Measurements from ENCODE around the gene TBC1D9. TPM values are rescaled to one million over a fixed set of nuclear protein-coding genes. Genes with fewer than 3 reads are reported as not detected.

Gene TBC1D9
- total and polyA plus RNA-seq, 7 donors = 5.4 to 10.2 (median 8.2) TPM

DNA sequence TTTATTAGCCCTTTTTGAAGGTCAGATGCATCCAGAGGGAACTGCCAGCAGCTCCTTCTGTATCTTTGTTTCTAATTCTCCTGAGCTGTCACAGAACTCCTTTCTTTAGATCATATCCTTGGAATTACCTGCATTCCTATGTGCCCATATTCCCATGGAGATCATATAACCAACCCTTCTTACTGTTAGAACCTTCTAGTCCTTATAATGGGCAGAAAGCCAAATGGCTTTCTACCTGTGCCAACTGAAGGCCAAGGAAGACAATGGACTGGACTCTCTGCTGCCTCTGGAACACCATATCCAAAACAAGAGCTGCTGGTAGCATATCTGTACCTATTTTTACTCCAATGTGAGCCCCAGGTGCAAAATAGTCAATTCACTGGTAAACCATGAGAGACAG lies 60.7 kb downstream of the TBC1D9 start:
- Histone ChIP-seq H3K36me3 (no peaks in the 10 kb centered on the region), H3K9me3 (no peaks in the 10 kb centered on the region), H3K27me3 (no peaks in the 10 kb centered on the region), H3K27ac (no peak overlapping the region), H3K4me1 (peaks cover 0 to 7% (median 3%) of the 10 kb centered on the region in 4 donors), H3K4me3 (no peak overlapping the region)
- DNase-seq = no peak
- intact Hi-C loops (cut with DNase I) = no loop called here
- TF ChIP-seq POLR2A (IDR thresholded peaks at IDR 0.05) (no peak), EP300 (IDR thresholded peaks at IDR 0.05) (no peak), POLR2AphosphoS5 (IDR thresholded peaks at IDR 0.05) (no peak)
- TF ChIP-seq, protein P1, sequence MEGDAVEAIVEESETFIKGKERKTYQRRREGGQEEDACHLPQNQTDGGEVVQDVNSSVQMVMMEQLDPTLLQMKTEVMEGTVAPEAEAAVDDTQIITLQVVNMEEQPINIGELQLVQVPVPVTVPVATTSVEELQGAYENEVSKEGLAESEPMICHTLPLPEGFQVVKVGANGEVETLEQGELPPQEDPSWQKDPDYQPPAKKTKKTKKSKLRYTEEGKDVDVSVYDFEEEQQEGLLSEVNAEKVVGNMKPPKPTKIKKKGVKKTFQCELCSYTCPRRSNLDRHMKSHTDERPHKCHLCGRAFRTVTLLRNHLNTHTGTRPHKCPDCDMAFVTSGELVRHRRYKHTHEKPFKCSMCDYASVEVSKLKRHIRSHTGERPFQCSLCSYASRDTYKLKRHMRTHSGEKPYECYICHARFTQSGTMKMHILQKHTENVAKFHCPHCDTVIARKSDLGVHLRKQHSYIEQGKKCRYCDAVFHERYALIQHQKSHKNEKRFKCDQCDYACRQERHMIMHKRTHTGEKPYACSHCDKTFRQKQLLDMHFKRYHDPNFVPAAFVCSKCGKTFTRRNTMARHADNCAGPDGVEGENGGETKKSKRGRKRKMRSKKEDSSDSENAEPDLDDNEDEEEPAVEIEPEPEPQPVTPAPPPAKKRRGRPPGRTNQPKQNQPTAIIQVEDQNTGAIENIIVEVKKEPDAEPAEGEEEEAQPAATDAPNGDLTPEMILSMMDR (IDR thresholded peaks at IDR 0.05) = no peak

DNA sequence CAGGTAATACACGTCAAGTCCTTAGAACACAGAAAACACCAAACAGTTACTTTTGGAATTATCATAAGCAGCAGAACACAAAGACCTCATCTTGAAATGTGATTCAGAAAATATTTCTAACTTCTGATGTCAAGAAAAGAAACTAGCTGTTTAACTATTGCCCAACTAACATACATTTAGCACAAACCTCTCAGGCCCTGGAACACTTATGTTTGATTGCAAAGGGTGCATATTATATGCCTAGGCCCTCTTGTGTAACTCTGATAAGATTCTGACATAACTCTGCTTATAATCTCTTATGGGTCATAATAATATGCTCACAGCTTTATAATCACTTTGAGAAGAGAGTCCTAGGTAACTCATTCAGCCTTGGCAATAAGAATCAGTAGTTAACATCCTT lies 62.6 kb downstream of the TBC1D9 start:
- Histone ChIP-seq H3K4me1 (peaks cover 0 to 7% (median 3%) of the 10 kb centered on the region in 4 donors), H3K36me3 (no peaks in the 10 kb centered on the region), H3K4me3 (no peak overlapping the region), H3K27ac (no peak overlapping the region), H3K9me3 (no peaks in the 10 kb centered on the region), H3K27me3 (no peaks in the 10 kb centered on the region)
- TF ChIP-seq, protein P1 (IDR thresholded peaks at IDR 0.05) = no peak
- TF ChIP-seq POLR2A (IDR thresholded peaks at IDR 0.05) (no peak), POLR2AphosphoS5 (IDR thresholded peaks at IDR 0.05) (no peak), EP300 (IDR thresholded peaks at IDR 0.05) (no peak)
- intact Hi-C loops (cut with DNase I) = no loop called here
- no peak for DNase-seq
- WGBS, 2 donors = 92% methylated on average over 1 of the region's 1 CpG

DNA sequence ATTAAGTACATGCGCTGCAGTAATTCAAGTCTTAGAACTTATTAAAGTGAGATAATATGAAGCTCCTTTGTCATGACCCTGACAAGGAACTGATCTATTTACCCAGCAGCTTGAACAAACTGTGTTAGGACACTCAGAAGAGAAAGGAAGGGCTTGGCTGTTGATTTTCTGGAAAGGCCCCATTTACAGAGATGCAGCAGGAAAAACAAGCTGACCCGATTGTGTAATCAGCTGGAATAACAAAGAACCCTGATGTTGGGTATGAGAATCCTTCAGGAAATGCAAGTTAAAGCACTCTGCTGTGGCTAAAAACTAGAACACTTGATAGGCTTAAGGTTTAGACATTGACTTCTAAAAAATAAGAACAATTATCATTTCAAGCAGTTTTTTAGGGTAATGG lies 64.8 kb downstream of the TBC1D9 start:
- H3K36me3 ChIP-seq = no peaks in the 10 kb centered on the region
- H3K4me3 ChIP-seq = no peak overlapping the region
- intact Hi-C loops (cut with DNase I) = no loop called here
- H3K27me3 ChIP-seq = no peaks in the 10 kb centered on the region
- TF ChIP-seq POLR2A (IDR thresholded peaks at IDR 0.05) (no peak), EP300 (IDR thresholded peaks at IDR 0.05) (no peak), POLR2AphosphoS5 (IDR thresholded peaks at IDR 0.05) (no peak)
- TF ChIP-seq, protein P1 (IDR thresholded peaks at IDR 0.05) = no peak
- no peak for DNase-seq
- H3K4me1 ChIP-seq = no peaks in the 10 kb centered on the region
- H3K9me3 ChIP-seq = no peaks in the 10 kb centered on the region
- WGBS, 2 donors = 52 to 74% methylated on average over 2 of the region's 2 CpGs
- H3K27ac ChIP-seq = peak overlapping the region in 1 of 4 donors; percentile 44

DNA sequence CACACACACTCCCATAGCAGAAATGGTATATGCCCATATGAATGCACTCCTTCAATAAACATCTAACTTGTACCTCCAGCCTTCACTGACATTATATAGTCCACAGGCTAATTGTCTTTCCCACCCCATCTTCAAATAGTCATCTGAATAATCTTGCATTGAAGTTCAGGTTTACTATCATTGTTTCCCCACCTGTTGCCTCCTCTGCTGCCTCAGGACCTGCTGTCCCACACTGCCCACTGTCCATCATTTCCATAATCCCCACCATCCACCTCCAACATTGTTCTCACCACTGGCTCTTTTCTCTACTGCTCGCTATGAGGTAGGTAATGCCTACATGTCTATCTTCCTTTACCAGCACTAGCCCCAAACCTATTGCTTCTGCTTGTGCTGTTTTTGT lies 66.1 kb downstream of the TBC1D9 start:
- intact Hi-C loops (cut with DNase I) = no loop called here
- TF ChIP-seq POLR2AphosphoS5 (IDR thresholded peaks at IDR 0.05) (no peak), POLR2A (IDR thresholded peaks at IDR 0.05) (no peak), EP300 (IDR thresholded peaks at IDR 0.05) (no peak)
- TF ChIP-seq, protein P1 (IDR thresholded peaks at IDR 0.05) = no peak
- H3K27ac ChIP-seq = no peak overlapping the region
- no peaks in the 10 kb centered on the region for H3K36me3 ChIP-seq
- no peak overlapping the region for H3K4me3 ChIP-seq
- WGBS, 2 donors = 96 to 97% methylated on average over 1 of the region's 1 CpG
- H3K27me3 ChIP-seq = no peaks in the 10 kb centered on the region
- H3K4me1 ChIP-seq = no peaks in the 10 kb centered on the region
- H3K9me3 ChIP-seq = no peaks in the 10 kb centered on the region
- DNase-seq = no peak

DNA sequence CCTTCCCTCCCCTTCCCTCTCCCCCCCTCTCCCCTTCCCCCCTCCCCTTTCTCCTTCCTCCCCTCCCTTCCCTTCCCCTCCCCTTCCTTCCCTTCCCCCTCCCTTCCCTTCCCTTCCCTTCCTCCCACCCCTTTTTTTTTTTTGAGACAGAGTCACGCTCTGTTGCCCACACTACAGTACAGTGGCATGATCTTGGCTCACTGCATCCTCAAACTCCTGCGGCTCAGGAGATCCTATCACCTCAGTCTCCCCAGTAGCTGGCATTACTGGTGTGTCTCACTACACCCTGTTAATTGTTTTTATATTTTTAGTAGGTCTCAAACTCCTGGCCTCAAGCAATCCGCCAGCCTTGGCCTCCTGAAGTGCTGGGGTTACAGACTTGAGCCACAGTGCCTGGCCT lies 66.6 kb downstream of the TBC1D9 start:
- Histone ChIP-seq H3K27me3 (no peaks in the 10 kb centered on the region), H3K27ac (no peak overlapping the region), H3K36me3 (no peaks in the 10 kb centered on the region), H3K4me1 (no peaks in the 10 kb centered on the region), H3K4me3 (no peak overlapping the region), H3K9me3 (no peaks in the 10 kb centered on the region)
- TF ChIP-seq POLR2AphosphoS5 (IDR thresholded peaks at IDR 0.05) (no peak), EP300 (IDR thresholded peaks at IDR 0.05) (no peak), POLR2A (IDR thresholded peaks at IDR 0.05) (no peak)
- TF ChIP-seq, protein P1 (IDR thresholded peaks at IDR 0.05) = no peak
- WGBS, 2 donors = 91 to 95% methylated on average over 3 of the region's 3 CpGs
- intact Hi-C loops (cut with DNase I) = no loop called here
- DNase-seq = no peak

Data from sigmoid colon (tissue), 7 donors.